DND-41 (cell line): ENCODE results near the gene SIRT6.
"Not testable (repeated sequence)": the region's sequence is repeated elsewhere in the genome, so short reads cannot be mapped to it uniquely, and the experiment has no call there.

Experiments
- ATAC-seq: fragments of 200-7000 bp; cut with Tn5 transposase; 3 replicates; pipeline ENCODE4 v1.9.1; 2021; ENCODE audit warnings: low read depth; ENCODE audit not compliant: insufficient read depth
- DNase-seq: peaks from one replicate; pipeline ENCODE4 v3.0.0-alpha.2; 2020
- H2AFZ ChIP-seq: 2 replicates; pipeline ENCODE4 v1.6.0; 2012; ENCODE audit warnings: low read depth, low read length
- H3K27ac ChIP-seq: 2 replicates; pipeline ENCODE4 v1.5.1; 2012; ENCODE audit warnings: low read length, inconsistent platforms
- H3K27me3 ChIP-seq: fragments of 200-600 bp; sonication (generic); 2 replicates; pipeline ENCODE4 v1.6.0; 2012; ENCODE audit warnings: low read length, mild to moderate bottlenecking, inconsistent platforms; ENCODE audit not compliant: insufficient read depth, poor library complexity
- H3K36me3 ChIP-seq: 2 replicates; pipeline ENCODE4 v1.5.1; 2012; ENCODE audit warnings: low read length, inconsistent platforms; ENCODE audit not compliant: insufficient read depth
- H3K4me1 ChIP-seq: 2 replicates; pipeline ENCODE4 v1.5.1; 2012; ENCODE audit warnings: mild to moderate bottlenecking, low read length; ENCODE audit not compliant: insufficient read depth
- H3K4me2 ChIP-seq: 2 replicates; pipeline ENCODE4 v1.6.0; 2012; ENCODE audit warnings: mild to moderate bottlenecking, moderate library complexity, low read length, inconsistent platforms; ENCODE audit not compliant: insufficient read depth
- H3K4me3 ChIP-seq, 2 experiments: fragments of 200-600 bp in 1 of 2; shearing (Covaris generic) in 1 of 2; 2 replicates each; pipeline ENCODE4 v1.5.1; 2012 to 2016; ENCODE audit warnings: inconsistent platforms in 2 of 2, low read length in 2 of 2, mild to moderate bottlenecking in 2 of 2, low read depth in 1 of 2, moderate library complexity in 1 of 2
- H3K79me2 ChIP-seq: 2 replicates; pipeline ENCODE4 v1.6.0; 2012; ENCODE audit warnings: low read length, inconsistent platforms; ENCODE audit not compliant: insufficient read depth
- H3K9ac ChIP-seq: 2 replicates; pipeline ENCODE4 v1.6.0; 2012; ENCODE audit warnings: low read depth, mild to moderate bottlenecking, inconsistent platforms, low read length, moderate library complexity
- H3K9me3 ChIP-seq: 2 replicates; pipeline ENCODE4 v1.5.1; 2012; ENCODE audit warnings: low read length, moderate library complexity, mild to moderate bottlenecking, inconsistent platforms; ENCODE audit not compliant: insufficient read depth, severe bottlenecking
- H4K20me1 ChIP-seq: 2 replicates; pipeline ENCODE4 v1.6.0; 2012; ENCODE audit warnings: low read length; ENCODE audit not compliant: insufficient read depth
- CTCF ChIP-seq: IDR thresholded peaks from 2 replicates; pipeline ENCODE4 v1.5.1; 2012; ENCODE audit warnings: borderline replicate concordance, low read length, moderate library complexity, mild to moderate bottlenecking; ENCODE audit not compliant: poor library complexity, severe bottlenecking; ENCODE audit errors: extremely low read depth
- EZH2 ChIP-seq: IDR thresholded peaks from 3 replicates; pipeline ENCODE4 v1.6.1; 2012; ENCODE audit warnings: borderline replicate concordance, low read depth, mild to moderate bottlenecking, moderate library complexity, low read length, inconsistent platforms; ENCODE audit not compliant: severe bottlenecking

SIRT6 gene

GRCh38 chr19:4197228-4197624 lies 14.9 kb upstream of the SIRT6 start:
- Histone ChIP-seq H3K4me3 (no peak overlapping the region), H2AFZ (no peak overlapping the region), H3K4me1 (no peaks in the 10 kb centered on the region), H3K27me3 (no peaks in the 10 kb centered on the region), H3K4me2 (no peak overlapping the region), H3K36me3 (no peaks in the 10 kb centered on the region), H3K79me2 (no peaks in the 10 kb centered on the region), H3K9ac (no peak overlapping the region), H3K9me3 (no peaks in the 10 kb centered on the region), H3K27ac (no peak overlapping the region), H4K20me1 (no peaks in the 10 kb centered on the region)
- ATAC-seq: no peak
- TF ChIP-seq CTCF (no peak), EZH2 (no peak)
- DNase-seq: no peak

- no peak overlapping the region for H3K27ac ChIP-seq
- H3K4me1 ChIP-seq: no peaks in the 10 kb centered on the region
- H3K4me3 ChIP-seq: no peak overlapping the region
- H3K27me3 ChIP-seq: no peaks in the 10 kb centered on the region
- no peak overlapping the region for H3K9ac ChIP-seq
- no peak overlapping the region for H2AFZ ChIP-seq
- H3K36me3 ChIP-seq: no peaks in the 10 kb centered on the region
- H3K4me2 ChIP-seq: no peak overlapping the region
- ATAC-seq: no peak
- no peaks in the 10 kb centered on the region for H3K79me2 ChIP-seq
- no peak for TF ChIP-seq EZH2
- no peak for TF ChIP-seq CTCF
- DNase-seq: no peak
- H4K20me1 ChIP-seq: no peaks in the 10 kb centered on the region
- H3K9me3 ChIP-seq: no peaks in the 10 kb centered on the region
Observed at GRCh38 chr19:4196587-4197148, 14.3 kb upstream of the SIRT6 start.

- H3K27me3 ChIP-seq: no peaks in the 10 kb centered on the region
- no peak overlapping the region for H2AFZ ChIP-seq
- H3K4me1 ChIP-seq: no peaks in the 10 kb centered on the region
- H4K20me1 ChIP-seq: no peaks in the 10 kb centered on the region
- H3K9ac ChIP-seq: no peak overlapping the region
- no peaks in the 10 kb centered on the region for H3K79me2 ChIP-seq
- ATAC-seq: no peak
- no peak overlapping the region for H3K4me2 ChIP-seq
- TF ChIP-seq EZH2 (no peak), CTCF (no peak)
- no peaks in the 10 kb centered on the region for H3K9me3 ChIP-seq
- no peak for DNase-seq
- H3K4me3 ChIP-seq: no peak overlapping the region
- no peak overlapping the region for H3K27ac ChIP-seq
- H3K36me3 ChIP-seq: no peaks in the 10 kb centered on the region
Observed at GRCh38 chr19:4196009-4196408, 13.6 kb upstream of the SIRT6 start.

GRCh38 chr19:4194353-4194752 lies 12.0 kb upstream of the SIRT6 start:
- no peak overlapping the region for H3K27ac ChIP-seq
- TF ChIP-seq EZH2 (no peak), CTCF (no peak)
- H3K36me3 ChIP-seq: no peaks in the 10 kb centered on the region
- DNase-seq (no peak), ATAC-seq (no peak)
- H3K4me1 ChIP-seq: no peaks in the 10 kb centered on the region
- no peak overlapping the region for H3K9ac ChIP-seq
- no peak overlapping the region for H3K4me3 ChIP-seq
- H3K4me2 ChIP-seq: no peak overlapping the region
- no peaks in the 10 kb centered on the region for H3K79me2 ChIP-seq
- no peak overlapping the region for H2AFZ ChIP-seq
- H3K27me3 ChIP-seq: no peaks in the 10 kb centered on the region
- H3K9me3 ChIP-seq: no peaks in the 10 kb centered on the region
- no peaks in the 10 kb centered on the region for H4K20me1 ChIP-seq

- not testable (repeated sequence) for H4K20me1 ChIP-seq, H3K4me2 ChIP-seq, ATAC-seq, H3K4me3 ChIP-seq, H3K27ac ChIP-seq, H3K9me3 ChIP-seq, H3K4me1 ChIP-seq, H3K79me2 ChIP-seq, H3K36me3 ChIP-seq, H3K27me3 ChIP-seq, H3K9ac ChIP-seq, H2AFZ ChIP-seq, DNase-seq
Observed at GRCh38 chr19:4192537-4192936, 10.2 kb upstream of the SIRT6 start.
